22Rv1 (cell line): ENCODE results near the gene CBR1.

Experiments used
- CTCF ChIP-seq: fragments of 450-650 bp; IDR thresholded peaks from 2 replicates; pipeline ENCODE4 v1.5.1; 2017; ENCODE audit warnings: mild to moderate bottlenecking
- ZFX ChIP-seq: fragments of 450-650 bp; IDR thresholded peaks from 2 replicates; pipeline ENCODE4 v1.6.1; 2017; ENCODE audit warnings: antibody characterized with exemption, borderline replicate concordance

DNA sequence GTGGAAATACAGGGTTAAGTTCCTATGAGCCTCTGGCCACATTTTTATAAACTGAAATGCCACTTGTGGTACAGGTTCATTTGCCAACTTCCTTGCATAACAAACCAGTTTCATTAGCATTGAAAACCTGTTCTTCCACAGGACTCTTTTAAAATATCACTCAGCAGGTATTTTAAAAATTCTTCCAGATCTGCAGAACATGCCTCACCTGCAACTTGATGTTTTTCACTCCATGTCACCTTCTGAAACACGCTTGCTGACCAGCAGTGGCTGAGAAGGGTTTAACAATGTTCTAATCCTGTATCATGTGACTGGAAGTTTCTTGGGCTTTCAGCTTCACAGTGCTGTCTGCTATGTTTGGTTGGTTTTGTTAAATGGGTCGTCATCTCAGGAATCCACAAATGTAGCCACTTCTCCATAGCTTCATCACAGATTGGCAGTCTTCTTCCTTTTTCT is 47.5 kb downstream of the CBR1 start:
- TF ChIP-seq CTCF (no peak), ZFX (no peak)
